GM12872 (cell line): ENCODE data around the gene SLC22A3.

ENCODE experiments used
- TF ChIP-seq, protein P1 (sequence below): IDR thresholded peaks from 3 replicates; pipeline ENCODE4 v1.5.1; 2011; ENCODE audit warnings: low read depth, mild to moderate bottlenecking, low read length, moderate library complexity; ENCODE audit not compliant: insufficient read depth

Gene SLC22A3

DNA sequence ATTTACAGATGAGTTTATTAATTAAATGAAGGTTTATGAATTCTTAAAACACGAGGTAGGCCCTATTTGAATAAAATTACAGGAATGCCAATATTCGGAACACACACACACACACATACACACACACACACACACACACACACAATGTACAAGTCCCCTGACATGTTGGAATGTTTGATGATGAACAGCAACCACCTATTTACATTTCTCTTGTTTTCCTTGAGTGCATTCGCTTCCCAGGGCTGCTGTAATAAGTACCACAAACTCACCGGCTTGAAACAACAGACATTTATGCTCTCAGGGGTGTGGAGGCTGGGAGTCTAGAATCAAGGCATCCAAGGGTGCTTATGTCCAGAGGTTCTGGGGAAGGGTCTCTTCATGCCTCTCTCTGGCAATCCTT, 90.3 kb downstream of the SLC22A3 start:
- TF ChIP-seq, protein P1, sequence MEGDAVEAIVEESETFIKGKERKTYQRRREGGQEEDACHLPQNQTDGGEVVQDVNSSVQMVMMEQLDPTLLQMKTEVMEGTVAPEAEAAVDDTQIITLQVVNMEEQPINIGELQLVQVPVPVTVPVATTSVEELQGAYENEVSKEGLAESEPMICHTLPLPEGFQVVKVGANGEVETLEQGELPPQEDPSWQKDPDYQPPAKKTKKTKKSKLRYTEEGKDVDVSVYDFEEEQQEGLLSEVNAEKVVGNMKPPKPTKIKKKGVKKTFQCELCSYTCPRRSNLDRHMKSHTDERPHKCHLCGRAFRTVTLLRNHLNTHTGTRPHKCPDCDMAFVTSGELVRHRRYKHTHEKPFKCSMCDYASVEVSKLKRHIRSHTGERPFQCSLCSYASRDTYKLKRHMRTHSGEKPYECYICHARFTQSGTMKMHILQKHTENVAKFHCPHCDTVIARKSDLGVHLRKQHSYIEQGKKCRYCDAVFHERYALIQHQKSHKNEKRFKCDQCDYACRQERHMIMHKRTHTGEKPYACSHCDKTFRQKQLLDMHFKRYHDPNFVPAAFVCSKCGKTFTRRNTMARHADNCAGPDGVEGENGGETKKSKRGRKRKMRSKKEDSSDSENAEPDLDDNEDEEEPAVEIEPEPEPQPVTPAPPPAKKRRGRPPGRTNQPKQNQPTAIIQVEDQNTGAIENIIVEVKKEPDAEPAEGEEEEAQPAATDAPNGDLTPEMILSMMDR = no peak

DNA sequence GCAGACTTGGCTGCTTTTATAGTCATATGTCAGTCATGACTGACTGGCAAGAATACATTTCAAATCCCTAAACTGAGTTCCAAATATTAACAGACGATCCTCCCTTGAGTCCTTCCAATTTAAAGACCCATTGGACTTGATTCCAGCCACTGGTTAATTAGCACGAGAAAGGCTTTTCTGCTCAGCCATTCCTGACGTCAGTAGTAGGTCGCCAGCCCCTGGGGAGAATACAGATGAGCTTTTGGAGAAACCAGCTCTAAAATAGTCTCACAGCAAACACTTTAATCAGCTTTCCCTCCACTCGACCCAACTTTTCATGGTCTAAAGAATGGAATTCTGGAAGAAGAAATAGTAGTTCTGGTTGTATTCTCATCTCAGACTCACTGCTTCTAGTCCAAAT, 91.6 kb downstream of the SLC22A3 start:
- TF ChIP-seq, protein P1 = no peak

DNA sequence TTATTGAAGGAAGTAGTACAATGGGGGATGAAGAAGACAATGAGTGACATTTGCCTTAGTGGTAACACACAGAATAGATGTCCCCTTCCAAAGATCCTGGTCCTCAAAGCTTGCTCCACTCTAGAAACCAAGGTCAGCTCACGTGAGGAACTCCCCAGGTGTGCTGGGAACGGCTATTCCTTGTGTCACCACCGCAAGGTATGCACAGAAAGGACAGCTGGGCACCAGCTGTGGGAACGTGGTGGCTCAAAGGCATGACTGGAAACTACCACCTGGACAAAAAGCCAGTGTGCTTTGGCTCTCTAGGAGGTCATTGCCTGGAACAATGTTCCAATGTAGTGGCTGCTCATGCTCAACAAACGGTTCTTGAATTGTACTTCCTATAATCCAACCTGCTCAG, 94.0 kb downstream of the SLC22A3 start:
- TF ChIP-seq, protein P1 = no peak

DNA sequence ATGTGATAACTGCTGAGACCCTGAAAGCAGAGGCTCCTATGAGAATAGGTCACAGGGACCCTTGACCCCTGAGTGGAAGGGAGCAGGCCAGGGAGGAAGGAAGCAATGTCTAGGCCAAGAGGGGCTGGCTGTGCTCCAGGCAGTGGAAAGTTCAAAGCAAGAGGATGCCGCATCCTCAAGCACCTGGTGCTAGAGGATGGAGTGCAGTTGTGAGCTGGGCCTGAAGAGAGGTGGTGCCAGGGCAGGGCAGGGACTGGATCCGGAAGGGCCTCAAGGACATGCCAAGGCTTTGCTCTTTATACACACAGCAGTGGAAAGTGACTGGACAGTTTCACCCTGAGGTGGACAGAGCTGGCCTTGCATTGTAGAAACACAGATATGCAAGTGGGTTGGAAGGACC, 97.0 kb downstream of the SLC22A3 start:
- TF ChIP-seq, protein P1 = no peak

DNA sequence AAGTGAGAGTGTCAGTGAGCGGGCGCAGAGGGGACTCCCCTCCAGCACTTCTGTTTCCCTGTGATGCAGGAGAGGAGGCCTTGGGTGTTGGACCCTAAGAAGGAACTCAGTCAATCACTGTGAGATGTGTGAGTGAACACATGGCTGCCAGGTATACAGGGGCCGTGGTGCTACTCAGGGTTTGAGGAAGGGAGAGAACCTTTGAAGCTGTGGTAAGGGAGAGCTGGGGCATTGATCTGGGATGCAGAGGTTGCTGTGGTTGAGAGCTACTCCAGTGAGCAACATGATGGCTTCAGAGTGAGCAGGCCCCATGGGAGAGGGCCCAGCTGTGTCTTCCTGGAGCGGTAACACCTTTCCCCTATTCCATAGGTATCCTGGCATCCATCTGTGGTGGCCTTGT, 99.2 kb downstream of the SLC22A3 start:
- TF ChIP-seq, protein P1 = no peak

DNA sequence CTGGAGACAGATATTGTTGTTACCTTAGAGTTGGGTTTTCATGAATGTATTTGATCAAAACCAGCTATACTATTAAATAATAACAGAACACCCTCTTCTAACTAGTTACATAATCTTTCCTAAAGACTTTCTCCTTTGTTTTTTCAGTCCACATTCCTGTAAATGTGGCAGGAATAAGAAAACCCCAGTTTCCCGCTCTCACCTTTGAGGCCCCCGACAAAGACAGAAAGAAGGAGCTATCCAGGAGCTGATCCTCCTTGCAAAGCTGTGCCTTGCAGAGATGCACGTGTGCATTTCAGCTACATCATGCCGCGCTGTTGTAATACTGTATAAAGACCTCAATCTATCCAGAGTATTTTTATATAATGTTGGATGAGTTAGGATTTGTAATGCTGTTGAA, 102.7 kb downstream of the SLC22A3 start:
- TF ChIP-seq, protein P1 = no peak

DNA sequence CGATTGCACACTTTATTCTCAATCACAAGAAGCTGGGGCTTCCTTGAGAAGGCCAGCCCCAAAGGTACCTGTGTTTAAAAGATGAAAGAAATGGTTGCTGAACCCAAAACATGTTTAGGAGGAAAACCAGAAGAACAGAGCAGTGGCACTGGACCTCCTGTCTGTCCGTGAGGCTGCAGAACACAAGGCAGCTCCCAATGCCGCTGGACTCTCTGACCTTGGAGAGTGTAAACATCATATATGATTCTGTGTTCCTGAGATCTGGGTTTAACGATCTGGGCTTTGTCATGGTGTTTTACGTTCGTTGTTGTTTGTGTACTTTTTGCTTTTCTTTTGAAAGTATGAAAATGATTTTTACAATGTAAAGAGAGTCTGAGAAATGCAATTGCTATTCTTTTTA, 106.1 kb downstream of the SLC22A3 start:
- TF ChIP-seq, protein P1 = no peak

DNA sequence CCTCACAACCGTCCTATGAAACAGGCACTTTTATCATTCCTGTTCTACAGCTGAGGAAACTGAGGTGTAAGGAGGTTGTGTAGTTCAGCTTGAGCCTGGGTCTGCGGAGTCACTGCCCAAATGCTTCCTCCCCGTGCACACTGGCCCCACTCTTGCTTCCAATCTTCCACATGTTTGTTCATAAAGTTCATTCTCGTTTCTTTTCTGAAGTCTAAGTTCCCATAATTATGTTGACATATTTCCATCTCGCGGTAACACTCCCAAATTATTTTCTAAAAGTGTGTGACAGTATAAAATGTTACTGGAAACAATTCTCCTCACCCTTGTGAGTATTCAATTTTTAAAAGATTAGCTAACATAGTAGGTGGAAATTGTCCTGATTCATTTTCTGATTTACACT, 106.9 kb downstream of the SLC22A3 start:
- TF ChIP-seq, protein P1 = no peak
